Measurements from ENCODE around the gene NOSTRIN. TPM values are rescaled to one million over a fixed set of nuclear protein-coding genes. Genes with fewer than 3 reads are reported as not detected.

NOSTRIN gene
- total and polyA plus RNA-seq, 7 donors: 3.7 to 8.1 (median 5.3) TPM

- no peak for TF ChIP-seq CTCF (IDR thresholded peaks at IDR 0.05)
- Histone ChIP-seq H3K27ac (no peak overlapping the region), H3K9me3 (peaks cover 2% of the 10 kb centered on the region), H3K36me3 (ENCODE audit: insufficient read depth in 1 of 2, low read depth in 1 of 2) (no peaks in the 10 kb centered on the region), H3K4me1 (no peaks in the 10 kb centered on the region), H3K27me3 (ENCODE audit: insufficient read depth in 3 of 3, low read length in 2 of 3) (no peaks in the 10 kb centered on the region), H3K4me3 (no peak overlapping the region)
- 0% methylated on average over 1 of the region's 1 CpG for WGBS, 3 donors
- no peak for DNase-seq
- intact Hi-C loops (cut with DNase I): loop anchor here (2.0 to 5.0 kb wide), 2 partner anchors 71 to 145 kb away; no protein-coding TSS in a partner anchor
- no peak for ATAC-seq
These were observed 26.6 kb upstream of the NOSTRIN start for GRCh38 chr2:168775837-168776236.

- Histone ChIP-seq H3K9me3 (peaks cover 2% of the 10 kb centered on the region), H3K27me3 (ENCODE audit: insufficient read depth in 3 of 3, low read length in 2 of 3) (no peaks in the 10 kb centered on the region), H3K36me3 (ENCODE audit: insufficient read depth in 1 of 2, low read depth in 1 of 2) (no peaks in the 10 kb centered on the region), H3K27ac (no peak overlapping the region), H3K4me1 (no peaks in the 10 kb centered on the region), H3K4me3 (no peak overlapping the region)
- intact Hi-C loops (cut with DNase I): no loop called here
- no peak for DNase-seq
- TF ChIP-seq CTCF (IDR thresholded peaks at IDR 0.05): no peak
- WGBS, 3 donors: 65 to 84% (median 79%) methylated on average over 1 of the region's 1 CpG
- no peak for ATAC-seq
These were observed 21.8 kb upstream of the NOSTRIN start for GRCh38 chr2:168780669-168781071.

- no peaks in the 10 kb centered on the region for H3K27me3 ChIP-seq (ENCODE audit: insufficient read depth in 3 of 3, low read length in 2 of 3)
These were observed 21.1 kb upstream of the NOSTRIN start for GRCh38 chr2:168781191-168781817.

GRCh38 chr2:168782271-168782670, 20.2 kb upstream of the NOSTRIN start:
- Histone ChIP-seq H3K9me3 (no peaks in the 10 kb centered on the region), H3K36me3 (ENCODE audit: insufficient read depth in 1 of 2, low read depth in 1 of 2) (no peaks in the 10 kb centered on the region), H3K4me3 (no peak overlapping the region), H3K4me1 (no peaks in the 10 kb centered on the region), H3K27ac (no peak overlapping the region), H3K27me3 (ENCODE audit: insufficient read depth in 3 of 3, low read length in 2 of 3) (no peaks in the 10 kb centered on the region)
- no peak for TF ChIP-seq CTCF (IDR thresholded peaks at IDR 0.05)
- DNase-seq (no peak), ATAC-seq (no peak)
- WGBS, 3 donors: 95 to 97% (median 97%) methylated on average over 4 of the region's 4 CpGs
- intact Hi-C loops (cut with DNase I): no loop called here

More at GRCh38 chr2:168781191-168781817, 21.1 kb upstream of the NOSTRIN start:
- no peak overlapping the region for H3K4me3 ChIP-seq
- DNase-seq (no peak), ATAC-seq (no peak)
- no peaks in the 10 kb centered on the region for H3K9me3 ChIP-seq
- no peaks in the 10 kb centered on the region for H3K36me3 ChIP-seq (ENCODE audit: insufficient read depth in 1 of 2, low read depth in 1 of 2)
- intact Hi-C loops (cut with DNase I): no loop called here
- no peaks in the 10 kb centered on the region for H3K4me1 ChIP-seq
- 90 to 93% (median 91%) methylated on average over 2 of the region's 2 CpGs for WGBS, 3 donors
- no peak overlapping the region for H3K27ac ChIP-seq
- no peak for TF ChIP-seq CTCF (IDR thresholded peaks at IDR 0.05)

DNA sequence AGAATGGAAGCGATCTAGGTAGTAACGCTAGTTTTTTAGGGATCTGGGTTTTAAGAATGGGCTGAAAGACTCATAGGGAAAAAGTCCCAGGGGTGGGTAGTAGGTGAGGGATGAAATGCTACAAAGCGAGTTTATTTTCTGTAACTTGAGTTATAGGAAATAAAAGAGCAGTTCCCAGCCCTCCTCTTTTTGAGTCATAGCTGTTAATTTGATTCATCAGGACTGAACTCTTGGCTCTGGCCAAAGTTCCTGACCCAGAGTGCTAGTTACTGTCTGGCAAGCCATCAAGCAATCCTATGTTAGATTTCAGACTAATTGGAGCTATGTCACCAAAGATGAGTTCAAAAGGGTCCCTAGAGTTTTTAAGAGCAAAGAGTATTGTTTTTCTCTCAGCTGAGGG, 17.4 kb upstream of the NOSTRIN start:
- TF ChIP-seq CTCF (IDR thresholded peaks at IDR 0.05): no peak
- H3K36me3 ChIP-seq (ENCODE audit: insufficient read depth in 1 of 2, low read depth in 1 of 2): no peaks in the 10 kb centered on the region
- no peaks in the 10 kb centered on the region for H3K27me3 ChIP-seq (ENCODE audit: insufficient read depth in 3 of 3, low read length in 2 of 3)
- ATAC-seq (no peak), DNase-seq (no peak)
- WGBS, 3 donors: 67 to 85% (median 82%) methylated on average over 3 of the region's 3 CpGs
- no peak overlapping the region for H3K4me3 ChIP-seq
- no peaks in the 10 kb centered on the region for H3K4me1 ChIP-seq
- intact Hi-C loops (cut with DNase I): no loop called here
- H3K27ac ChIP-seq: no peak overlapping the region
- H3K9me3 ChIP-seq: no peaks in the 10 kb centered on the region
